Activated CD8-positive, alpha-beta memory T cell treated with anti-CD3 and anti-CD28 coated beads for 36 hours (primary cell): ENCODE data around the gene MT1E. TPM values are rescaled to one million over a fixed set of nuclear protein-coding genes. Genes with fewer than 3 reads are reported as not detected.
"Not testable (repeated sequence)": the region's sequence is repeated elsewhere in the genome, so short reads cannot be mapped to it uniquely, and the experiment has no call there.

Experiments used
- CTCF ChIA-PET: fragments of 350-600 bp; sonication (Branson Sonifier 250); formaldehyde crosslinking; loops from one replicate; lab custom pipeline; 2021; ENCODE audit warnings: antibody characterized with exemption; lab: Charles Lee
- POLR2A ChIA-PET: fragments of 350-600 bp; sonication (Branson Sonifier 250); formaldehyde crosslinking; loops from one replicate; lab custom pipeline; 2021; ENCODE audit warnings: antibody characterized with exemption; lab: Charles Lee
- total RNA-seq, 2 experiments: library from RNA; stranded (reverse); gene quantifications; one replicate each; pipeline ENCODE4 v1.2.3, GENCODE V29; 2021

The MT1E gene
- total RNA-seq, 2 experiments from 2014 or later = 45.0 to 49.7 TPM

GRCh38 chr16:56617212-56618085 is 8.1 kb upstream of the MT1E start:
- POLR2A ChIA-PET = no interaction called here
- CTCF ChIA-PET = interaction anchor here (0.6 to 0.7 kb wide), 2 partner anchors 81 to 120 kb away, joined by 3 read pairs; no protein-coding TSS in a partner anchor

GRCh38 chr16:56618138-56618537 is 7.4 kb upstream of the MT1E start:
- POLR2A ChIA-PET = no interaction called here
- CTCF ChIA-PET = no interaction called here

- CTCF ChIA-PET = no interaction called here
- POLR2A ChIA-PET = no interaction called here
These were observed 5.2 kb upstream of the MT1E start for GRCh38 chr16:56620339-56620897.

- POLR2A ChIA-PET = not testable (repeated sequence)
These were observed 3.7 kb upstream of the MT1E start for GRCh38 chr16:56621665-56622445.

GRCh38 chr16:56623184-56623583 is 2.4 kb upstream of the MT1E start:
- POLR2A ChIA-PET = not testable (repeated sequence)

More at GRCh38 chr16:56621665-56622445, 3.7 kb upstream of the MT1E start:
- CTCF ChIA-PET = interaction anchor here (1.1 kb wide), 1 partner anchor 80 kb away, joined by 3 read pairs; no protein-coding TSS in a partner anchor

GRCh38 chr16:56623637-56624036 is 1.9 kb upstream of the MT1E start:
- ChIA-PET POLR2A (no interaction called here), CTCF (interaction anchor here (1.1 to 1.4 kb wide), 3 partner anchors 11 to 78 kb away, joined by 3 to 4 read pairs (median 3); partner anchors contain the start of gene MT1F)

More at GRCh38 chr16:56623184-56623583, 2.4 kb upstream of the MT1E start:
- CTCF ChIA-PET = interaction anchor here (1.4 kb wide), 2 partner anchors 11 to 79 kb away, joined by 3 read pairs; no protein-coding TSS in a partner anchor

- ChIA-PET POLR2A (interaction anchor here (1.3 kb wide), 1 partner anchor 17 kb away, joined by 8 read pairs; the partner anchor contains the start of gene MT2A), CTCF (interaction anchor here (1.0 kb wide), 1 partner anchor 13 kb away, joined by 4 read pairs; no protein-coding TSS in a partner anchor)
These were observed 518 bp downstream of the MT1E start for GRCh38 chr16:56625943-56626654.

- CTCF ChIA-PET = no interaction called here
- POLR2A ChIA-PET = no interaction called here
These were observed 1.1 kb downstream of the MT1E start for GRCh38 chr16:56626685-56627084.

- ChIA-PET POLR2A (no interaction called here), CTCF (interaction anchor here (1.1 kb wide), 1 partner anchor 15 kb away, joined by 3 read pairs; no protein-coding TSS in a partner anchor)
These were observed 3.1 kb downstream of the MT1E start for GRCh38 chr16:56628486-56629350.

- ChIA-PET POLR2A (no interaction called here), CTCF (no interaction called here)
These were observed 4.0 kb downstream of the MT1E start for GRCh38 chr16:56629531-56629930.

- POLR2A ChIA-PET = no interaction called here
- CTCF ChIA-PET = interaction anchor here (1.5 kb wide), 1 partner anchor 13 kb away, joined by 3 read pairs; no protein-coding TSS in a partner anchor
These were observed 4.6 kb downstream of the MT1E start for GRCh38 chr16:56630134-56630533.

GRCh38 chr16:56631197-56631596 is 5.6 kb downstream of the MT1E start:
- ChIA-PET CTCF (interaction anchor here (0.6 to 1.5 kb wide), 2 partner anchors 11 to 644 kb away, joined by 3 to 4 read pairs; no protein-coding TSS in a partner anchor), POLR2A (no interaction called here)

- ChIA-PET POLR2A (no interaction called here), CTCF (interaction anchor here (0.6 kb wide), 1 partner anchor 643 kb away, joined by 4 read pairs; no protein-coding TSS in a partner anchor)
These were observed 6.2 kb downstream of the MT1E start for GRCh38 chr16:56631832-56632155.

- CTCF ChIA-PET = no interaction called here
- POLR2A ChIA-PET = no interaction called here
These were observed 6.7 kb downstream of the MT1E start, which contains the start of gene MT1M for GRCh38 chr16:56632156-56632847. TSS of gene MT1M (plus strand) at chr16:56632659. CDS start at chr16:56632732, 73 bp downstream.

- CTCF ChIA-PET = interaction anchor here (2.0 kb wide), 1 partner anchor 10 kb away, joined by 9 read pairs; no protein-coding TSS in a partner anchor
- POLR2A ChIA-PET = no interaction called here
These were observed 7.3 kb downstream of the MT1E start for GRCh38 chr16:56632848-56633365.

- CTCF ChIA-PET = interaction anchor here (2.0 kb wide), 1 partner anchor 10 kb away, joined by 9 read pairs; no protein-coding TSS in a partner anchor
- POLR2A ChIA-PET = no interaction called here
These were observed 8.0 kb downstream of the MT1E start for GRCh38 chr16:56633535-56633934.
